Measurements from ENCODE around the gene ZNF146.
"Not testable (repeated sequence)": the region's sequence is repeated elsewhere in the genome, so short reads cannot be mapped to it uniquely, and the experiment has no call there.

ZNF146 gene

GRCh38 chr19:36214386-36215275 lies at the start of gene ZNF146, which contains the start of gene ZNF565:
Gene ZNF146 (plus strand): TSS chr19:36215106. CDS start chr19:36236441, 21,335 bp downstream.
Gene ZNF565 (minus strand): TSS chr19:36214665. CDS start chr19:36201985, 12,680 bp downstream.
- peak within 1 kb of the TSS; percentile 83 for H3K4me3 ChIP-seq (ENCODE audit: low read depth, low read length)
- DNase-seq (ENCODE audit: low read depth, low spot score), result peak; percentile 99
- in situ Hi-C loops (cut with HindIII; ENCODE audit: low sequenced_read_pairs), result no loop called here
- TF ChIP-seq CTCF (IDR thresholded peaks at IDR 0.05; ENCODE audit: low read depth, low read length), result no peak

GRCh38 chr19:36169084-36169760 lies 45.7 kb upstream of the ZNF146 start:
- TF ChIP-seq CTCF (IDR thresholded peaks at IDR 0.05; ENCODE audit: low read depth, low read length), result no peak
- no peak overlapping the region for H3K4me3 ChIP-seq (ENCODE audit: low read depth, low read length)
- DNase-seq (ENCODE audit: low read depth, low spot score), result no peak
- in situ Hi-C loops (cut with HindIII; ENCODE audit: low sequenced_read_pairs), result no loop called here

- no peak for DNase-seq (ENCODE audit: low read depth, low spot score)
- no peak for TF ChIP-seq CTCF (IDR thresholded peaks at IDR 0.05; ENCODE audit: low read depth, low read length)
- no peak overlapping the region for H3K4me3 ChIP-seq (ENCODE audit: low read depth, low read length)
- in situ Hi-C loops (cut with HindIII; ENCODE audit: low sequenced_read_pairs), result no loop called here
These were observed 42.1 kb upstream of the ZNF146 start for GRCh38 chr19:36172852-36173251.

GRCh38 chr19:36173846-36174245 lies 41.1 kb upstream of the ZNF146 start:
- DNase-seq (ENCODE audit: low read depth, low spot score); in situ Hi-C loops (cut with HindIII; ENCODE audit: low sequenced_read_pairs); H3K4me3 ChIP-seq (ENCODE audit: low read depth, low read length): not testable (repeated sequence)

GRCh38 chr19:36179077-36179476 lies 35.8 kb upstream of the ZNF146 start:
- in situ Hi-C loops (cut with HindIII; ENCODE audit: low sequenced_read_pairs); DNase-seq (ENCODE audit: low read depth, low spot score); H3K4me3 ChIP-seq (ENCODE audit: low read depth, low read length): not testable (repeated sequence)

GRCh38 chr19:36182612-36183244 lies 32.2 kb upstream of the ZNF146 start:
- in situ Hi-C loops (cut with HindIII; ENCODE audit: low sequenced_read_pairs), result no loop called here
- peak; percentile 80 for DNase-seq (ENCODE audit: low read depth, low spot score)
- H3K4me3 ChIP-seq (ENCODE audit: low read depth, low read length), result no peak overlapping the region
- no peak for TF ChIP-seq CTCF (IDR thresholded peaks at IDR 0.05; ENCODE audit: low read depth, low read length)

- TF ChIP-seq CTCF (IDR thresholded peaks at IDR 0.05; ENCODE audit: low read depth, low read length), result no peak
- DNase-seq (ENCODE audit: low read depth, low spot score), result no peak
- in situ Hi-C loops (cut with HindIII; ENCODE audit: low sequenced_read_pairs), result no loop called here
These were observed 31.7 kb upstream of the ZNF146 start for GRCh38 chr19:36183245-36183628.

GRCh38 chr19:36186722-36187121 lies 28.2 kb upstream of the ZNF146 start:
- DNase-seq (ENCODE audit: low read depth, low spot score); H3K4me3 ChIP-seq (ENCODE audit: low read depth, low read length); in situ Hi-C loops (cut with HindIII; ENCODE audit: low sequenced_read_pairs): not testable (repeated sequence)

More at GRCh38 chr19:36183245-36183628, 31.7 kb upstream of the ZNF146 start:
- H3K4me3 ChIP-seq (ENCODE audit: low read depth, low read length), result no peak overlapping the region

All from astrocyte of the spinal cord (primary cell).